ENCODE data around the gene GTSE1. TPM values are rescaled to one million over a fixed set of nuclear protein-coding genes. Genes with fewer than 3 reads are reported as not detected.
"Not testable (repeated sequence)": the region's sequence is repeated elsewhere in the genome, so short reads cannot be mapped to it uniquely, and the experiment has no call there.

The GTSE1 gene
- total RNA-seq, 1 donor from 2014 or later = 0.39 TPM

DNA sequence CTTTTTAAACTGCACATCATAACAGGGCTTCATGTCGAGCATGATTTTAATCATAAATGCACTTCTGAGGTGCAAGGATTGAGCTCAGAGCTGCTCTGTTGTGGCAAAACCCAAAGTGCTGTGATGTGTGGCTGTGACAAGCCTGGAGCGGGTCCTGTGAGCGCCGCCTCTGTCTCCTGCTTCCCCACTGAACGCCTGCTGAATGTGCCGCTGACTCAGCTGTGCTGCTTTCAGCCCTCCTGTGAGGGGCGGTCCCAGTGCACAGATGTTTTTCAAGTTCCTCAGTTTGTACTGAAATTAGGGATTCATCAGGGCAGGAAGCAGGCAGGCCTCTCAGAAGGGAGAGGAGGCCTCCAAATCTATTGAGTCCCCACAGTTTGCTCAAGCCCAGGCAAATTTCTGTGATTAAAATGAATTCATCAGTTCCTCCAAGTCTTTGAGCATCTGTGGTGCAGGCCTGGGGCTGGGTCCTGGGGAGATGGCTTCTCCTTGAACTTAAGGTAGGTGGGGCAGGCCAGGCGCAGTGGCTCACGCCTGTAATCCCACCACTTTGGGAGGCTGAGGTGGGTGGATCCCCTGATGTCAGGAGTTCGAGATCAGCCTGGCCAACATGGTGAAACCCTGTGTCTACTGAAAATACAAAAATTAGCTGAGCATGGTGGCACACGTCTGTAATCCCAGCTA lies 3.0 kb upstream of the GTSE1 start:
- DNase-seq (ENCODE audit: low spot score) = no peak

- DNase-seq (ENCODE audit: low spot score) = no peak
Measured at GRCh38 chr22:46294784-46295183, 1.9 kb upstream of the GTSE1 start.

- no peak for DNase-seq (ENCODE audit: low spot score)
Measured at GRCh38 chr22:46295277-46295971, 1.2 kb upstream of the GTSE1 start.

DNA sequence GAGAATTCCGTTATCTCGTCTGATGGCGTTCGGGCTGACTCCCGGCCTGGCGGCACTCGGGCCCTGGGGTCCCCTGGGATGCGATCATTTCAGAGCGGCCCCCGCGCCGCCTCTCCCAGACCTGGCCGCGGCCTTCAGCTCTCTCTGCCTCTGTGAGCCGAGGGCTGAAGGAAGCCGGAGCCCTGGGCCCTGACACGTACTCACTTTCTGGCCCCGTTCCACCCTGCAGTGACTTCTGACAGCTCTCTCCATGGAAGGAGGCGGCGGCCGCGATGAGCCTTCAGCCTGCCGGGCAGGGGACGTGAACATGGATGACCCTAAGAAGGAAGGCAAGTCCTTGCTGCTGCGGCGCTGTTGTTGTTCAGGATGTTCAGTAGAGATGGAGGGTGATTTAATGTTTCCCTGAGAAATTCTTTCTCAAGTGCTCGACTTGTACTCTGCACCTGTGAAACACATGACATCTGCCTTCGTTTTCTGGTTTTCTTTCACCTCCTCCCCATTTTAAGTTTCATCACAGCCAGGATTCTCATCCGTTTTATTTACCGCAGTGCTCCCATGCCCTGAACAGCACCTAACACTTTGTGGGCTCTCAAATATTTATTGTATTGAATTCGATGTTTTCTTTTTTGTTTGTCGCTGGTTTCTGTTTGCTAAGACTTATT lies 612 bp downstream of the GTSE1 start:
- DNase-seq (ENCODE audit: low spot score) = no peak

GRCh38 chr22:46299101-46299500 lies 2.4 kb downstream of the GTSE1 start:
- no peak for DNase-seq (ENCODE audit: low spot score)

GRCh38 chr22:46300491-46300890 lies 3.8 kb downstream of the GTSE1 start:
- DNase-seq (ENCODE audit: low spot score) = no peak

DNA sequence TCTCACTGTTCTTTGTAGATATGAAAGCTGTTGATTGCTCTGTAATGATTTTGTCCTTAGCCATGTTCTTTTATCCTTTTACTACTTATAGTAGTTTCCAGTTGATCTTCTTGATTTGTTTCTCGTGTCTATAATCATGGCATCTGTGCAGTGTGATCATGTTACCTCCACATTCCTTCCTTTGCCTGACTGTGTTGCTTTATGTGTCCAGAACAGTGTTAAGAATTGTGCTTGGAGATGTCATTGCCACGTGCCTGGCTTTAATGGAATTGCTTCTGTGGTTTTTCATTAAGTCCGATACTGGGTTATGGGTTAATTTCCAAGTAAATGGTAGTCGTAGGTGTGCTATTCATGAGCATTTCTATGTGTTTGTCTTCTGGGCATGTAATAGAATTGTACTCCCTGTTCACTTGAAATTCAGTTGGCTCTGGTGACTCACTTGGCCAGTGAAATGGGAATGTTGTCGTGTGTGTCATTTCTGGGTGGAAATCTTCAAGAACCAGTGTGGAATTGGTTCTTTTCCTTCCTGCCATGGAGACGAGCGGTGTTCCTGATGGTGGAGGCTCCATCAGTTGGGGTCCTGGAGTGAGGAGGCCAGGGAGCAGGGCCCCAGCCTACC lies 6.8 kb downstream of the GTSE1 start:
- no peak for DNase-seq (ENCODE audit: low spot score)

DNA sequence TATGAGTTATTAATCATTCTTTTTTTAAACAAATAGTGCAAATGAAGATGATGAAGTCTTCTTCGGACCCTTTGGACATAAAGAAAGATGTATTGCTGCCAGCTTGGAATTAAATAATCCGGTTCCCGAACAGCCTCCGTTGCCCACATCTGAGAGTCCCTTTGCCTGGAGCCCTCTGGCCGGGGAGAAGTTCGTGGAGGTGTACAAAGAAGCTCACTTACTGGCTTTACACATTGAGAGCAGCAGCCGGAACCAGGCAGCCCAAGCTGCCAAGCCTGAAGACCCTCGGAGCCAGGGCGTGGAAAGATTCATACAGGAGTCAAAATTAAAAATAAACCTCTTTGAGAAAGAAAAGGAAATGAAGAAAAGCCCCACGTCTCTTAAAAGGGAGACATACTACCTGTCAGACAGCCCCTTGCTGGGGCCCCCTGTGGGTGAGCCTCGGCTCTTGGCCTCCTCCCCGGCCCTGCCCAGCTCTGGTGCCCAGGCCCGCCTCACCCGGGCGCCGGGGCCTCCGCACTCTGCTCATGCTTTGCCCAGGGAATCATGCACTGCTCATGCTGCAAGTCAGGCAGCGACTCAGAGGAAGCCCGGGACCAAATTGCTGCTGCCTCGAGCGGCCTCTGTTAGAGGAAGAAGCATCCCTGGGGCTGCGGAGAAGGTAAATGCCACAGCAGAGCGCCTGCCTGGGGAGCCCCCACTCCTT lies 11.8 kb downstream of the GTSE1 start:
- DNase-seq (ENCODE audit: low spot score) = no peak

DNA sequence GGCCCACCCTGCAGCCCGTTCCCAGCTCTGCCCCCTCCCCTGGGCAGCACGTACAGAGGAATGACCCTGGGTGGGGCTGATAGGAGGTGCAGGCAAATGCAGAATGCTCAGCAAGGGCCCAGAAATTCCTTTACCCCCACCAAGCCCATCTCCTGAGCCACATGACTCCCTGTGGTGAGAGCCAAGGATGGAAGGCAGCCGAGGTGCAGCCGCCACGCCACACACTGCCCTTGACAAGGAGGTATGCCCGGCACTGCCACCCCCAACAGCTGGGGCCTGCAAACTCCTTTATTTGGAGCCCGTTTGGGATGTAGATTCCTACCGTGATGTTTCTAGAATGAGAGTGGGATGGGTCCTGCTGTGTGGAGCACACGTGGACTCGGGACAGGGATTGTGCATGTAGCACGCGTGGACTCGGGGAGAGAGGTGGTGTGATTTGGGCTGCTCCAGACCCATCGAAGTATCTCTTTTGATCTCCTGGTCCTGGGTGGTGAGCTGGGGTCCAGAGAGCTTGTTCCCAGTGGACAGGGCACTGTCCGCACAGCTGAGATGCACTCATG lies 12.9 kb downstream of the GTSE1 start:
- DNase-seq (ENCODE audit: low spot score) = no peak

GRCh38 chr22:46312056-46312455 lies 15.4 kb downstream of the GTSE1 start:
- DNase-seq (ENCODE audit: low spot score) = no peak

- DNase-seq (ENCODE audit: low spot score) = not testable (repeated sequence)
Measured at GRCh38 chr22:46312848-46313247, 16.2 kb downstream of the GTSE1 start.

- no peak for DNase-seq (ENCODE audit: low spot score)
Measured at GRCh38 chr22:46315976-46316375, 19.3 kb downstream of the GTSE1 start.

- DNase-seq (ENCODE audit: low spot score) = no peak
Measured at GRCh38 chr22:46317646-46318045, 21.0 kb downstream of the GTSE1 start.

DNA sequence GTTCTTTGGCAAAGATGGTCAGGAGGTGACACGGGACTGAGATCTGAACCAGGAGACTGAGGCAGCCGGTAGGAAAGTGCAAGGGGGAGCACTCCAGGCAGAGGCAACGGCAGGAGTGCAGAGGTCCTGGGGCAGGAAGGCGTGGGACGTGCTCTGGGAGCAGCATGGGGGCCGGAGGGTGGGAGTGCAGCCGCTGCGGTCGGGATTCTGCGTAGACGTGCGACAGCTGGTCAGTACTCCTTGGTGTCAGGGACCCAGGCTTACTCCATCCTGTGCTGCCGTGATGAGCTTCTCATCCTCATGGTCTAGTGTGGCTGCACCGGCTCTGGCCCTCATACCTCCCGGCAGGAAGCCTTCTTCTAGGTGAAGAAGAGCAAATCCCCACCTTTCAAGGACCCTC lies 21.9 kb downstream of the GTSE1 start:
- DNase-seq (ENCODE audit: low spot score) = no peak

- DNase-seq (ENCODE audit: low spot score) = no peak
Measured at GRCh38 chr22:46319319-46319718, 22.6 kb downstream of the GTSE1 start.

GRCh38 chr22:46320166-46320710 lies 23.6 kb downstream of the GTSE1 start:
- no peak for DNase-seq (ENCODE audit: low spot score)

DNA sequence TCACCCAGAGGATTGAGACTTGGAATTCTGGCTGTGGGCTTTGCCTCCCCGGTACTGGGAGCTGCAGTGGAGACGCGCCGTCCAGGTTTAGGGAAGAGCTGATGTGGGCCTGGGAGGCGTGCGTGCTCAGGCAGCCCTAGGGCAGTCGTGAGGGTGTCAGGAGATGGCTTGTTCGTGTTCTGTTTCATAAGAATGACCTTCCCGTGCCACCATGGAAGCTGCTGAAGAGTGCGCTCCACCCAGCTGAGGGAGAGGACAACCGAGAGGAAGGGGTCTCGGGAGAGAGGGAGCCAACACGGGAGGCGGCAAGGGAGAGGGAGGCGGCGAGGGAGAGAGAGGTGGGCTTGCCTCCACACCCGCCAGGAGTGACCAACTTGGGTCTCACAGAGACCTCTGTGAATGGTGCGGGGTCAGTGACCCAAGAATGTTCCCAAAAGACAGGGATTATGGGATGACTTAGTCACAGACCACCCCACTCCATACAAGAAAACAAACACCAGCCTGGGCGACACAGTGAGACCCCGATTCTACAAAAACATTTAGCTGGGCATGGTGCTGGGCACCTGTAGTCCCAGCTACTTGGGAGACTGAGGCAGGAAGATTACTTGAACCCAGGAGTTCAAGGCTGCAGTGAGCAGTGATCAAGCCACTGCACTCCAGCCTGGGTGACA lies 24.2 kb downstream of the GTSE1 start:
- DNase-seq (ENCODE audit: low spot score) = no peak

DNA sequence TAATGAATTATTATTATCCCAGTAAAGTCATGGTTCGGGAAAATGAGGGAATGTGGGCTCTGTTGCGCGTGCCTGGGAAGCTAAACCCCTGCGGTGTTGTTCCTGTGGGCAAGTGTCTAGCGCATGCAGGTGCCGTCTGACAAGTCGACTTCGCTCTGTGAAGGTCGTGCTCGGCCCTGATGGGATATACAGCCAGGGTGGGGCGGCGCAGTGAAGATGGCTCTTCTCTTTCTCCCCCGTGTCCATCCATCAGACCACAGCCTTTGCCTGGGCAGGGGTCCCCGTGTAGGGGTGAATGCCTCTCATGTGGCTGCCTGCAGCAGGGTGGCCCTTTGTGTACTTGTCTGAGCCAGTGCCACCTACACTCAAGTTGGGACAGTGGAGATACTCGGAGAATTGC lies 26.0 kb downstream of the GTSE1 start:
- no peak for DNase-seq (ENCODE audit: low spot score)

GRCh38 chr22:46323162-46323561 lies 26.5 kb downstream of the GTSE1 start:
- DNase-seq (ENCODE audit: low spot score) = no peak

- DNase-seq (ENCODE audit: low spot score) = no peak
Measured at GRCh38 chr22:46326066-46326680, 29.5 kb downstream of the GTSE1 start.

Data from mesenteric fat pad (tissue), 1 donor.